Coronary artery (tissue), 2 donors: ENCODE measurements around the gene C3orf22.

Experiments used
- DNase-seq: peaks from one replicate; pipeline ENCODE4 v3.0.0-alpha.2; 2017; ENCODE audit warnings: low spot score
- H3K27ac ChIP-seq, 2 donors: fragments of 200-600 bp; sonication (generic); one replicate each; pipeline ENCODE4 v1.5.1; 2016 to 2019
- H3K4me3 ChIP-seq: fragments of 200-600 bp; sonication (generic); 2 replicates; pipeline ENCODE4 v1.5.1; 2016; ENCODE audit warnings: mild to moderate bottlenecking, moderate library complexity
- TF ChIP-seq, protein P1 (sequence below): fragments of 200-600 bp; sonication (generic); IDR thresholded peaks from one replicate; pipeline ENCODE4 v1.5.1; 2019; ENCODE audit warnings: antibody characterized with exemption

C3orf22 gene

DNA sequence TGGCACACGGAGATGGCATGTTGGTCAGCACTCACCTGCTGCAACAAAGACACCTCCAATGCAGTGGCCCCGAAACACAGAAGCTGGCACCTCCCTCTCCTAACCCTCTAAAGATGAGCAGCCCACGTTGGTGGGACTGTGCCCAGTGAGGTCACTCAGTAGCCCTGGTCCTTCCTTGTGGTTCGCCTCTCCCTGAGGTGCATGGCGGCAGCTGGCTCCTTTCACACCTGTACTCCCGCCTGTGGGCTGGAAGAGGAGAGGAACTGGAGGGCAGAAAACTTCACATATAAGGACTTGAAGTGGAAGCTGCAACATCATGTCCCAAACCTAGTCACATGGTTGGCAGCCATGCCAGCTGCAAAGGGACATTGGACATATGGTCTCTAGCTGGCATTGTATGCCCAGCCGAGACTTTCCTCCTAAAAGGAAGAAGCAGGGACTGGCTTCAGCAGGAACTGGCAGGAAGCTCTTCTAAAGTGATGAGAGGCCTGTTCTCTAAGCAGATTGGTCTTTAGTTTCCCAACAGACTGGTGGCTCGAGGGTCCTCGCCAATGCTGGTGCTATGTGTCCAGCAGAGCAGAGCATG, 10.8 kb upstream of the C3orf22 start:
- H3K27ac ChIP-seq = no peak overlapping the region
- no peak for DNase-seq

GRCh38 chr3:126568776-126569342, 10.1 kb upstream of the C3orf22 start:
- no peak overlapping the region for H3K27ac ChIP-seq
- H3K4me3 ChIP-seq = no peak overlapping the region
- TF ChIP-seq, protein P1, sequence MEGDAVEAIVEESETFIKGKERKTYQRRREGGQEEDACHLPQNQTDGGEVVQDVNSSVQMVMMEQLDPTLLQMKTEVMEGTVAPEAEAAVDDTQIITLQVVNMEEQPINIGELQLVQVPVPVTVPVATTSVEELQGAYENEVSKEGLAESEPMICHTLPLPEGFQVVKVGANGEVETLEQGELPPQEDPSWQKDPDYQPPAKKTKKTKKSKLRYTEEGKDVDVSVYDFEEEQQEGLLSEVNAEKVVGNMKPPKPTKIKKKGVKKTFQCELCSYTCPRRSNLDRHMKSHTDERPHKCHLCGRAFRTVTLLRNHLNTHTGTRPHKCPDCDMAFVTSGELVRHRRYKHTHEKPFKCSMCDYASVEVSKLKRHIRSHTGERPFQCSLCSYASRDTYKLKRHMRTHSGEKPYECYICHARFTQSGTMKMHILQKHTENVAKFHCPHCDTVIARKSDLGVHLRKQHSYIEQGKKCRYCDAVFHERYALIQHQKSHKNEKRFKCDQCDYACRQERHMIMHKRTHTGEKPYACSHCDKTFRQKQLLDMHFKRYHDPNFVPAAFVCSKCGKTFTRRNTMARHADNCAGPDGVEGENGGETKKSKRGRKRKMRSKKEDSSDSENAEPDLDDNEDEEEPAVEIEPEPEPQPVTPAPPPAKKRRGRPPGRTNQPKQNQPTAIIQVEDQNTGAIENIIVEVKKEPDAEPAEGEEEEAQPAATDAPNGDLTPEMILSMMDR = no peak
- no peak for DNase-seq

More for the DNA sequence above, 10.8 kb upstream of the C3orf22 start:
- no peak overlapping the region for H3K4me3 ChIP-seq
- TF ChIP-seq, protein P1 = no peak

DNA sequence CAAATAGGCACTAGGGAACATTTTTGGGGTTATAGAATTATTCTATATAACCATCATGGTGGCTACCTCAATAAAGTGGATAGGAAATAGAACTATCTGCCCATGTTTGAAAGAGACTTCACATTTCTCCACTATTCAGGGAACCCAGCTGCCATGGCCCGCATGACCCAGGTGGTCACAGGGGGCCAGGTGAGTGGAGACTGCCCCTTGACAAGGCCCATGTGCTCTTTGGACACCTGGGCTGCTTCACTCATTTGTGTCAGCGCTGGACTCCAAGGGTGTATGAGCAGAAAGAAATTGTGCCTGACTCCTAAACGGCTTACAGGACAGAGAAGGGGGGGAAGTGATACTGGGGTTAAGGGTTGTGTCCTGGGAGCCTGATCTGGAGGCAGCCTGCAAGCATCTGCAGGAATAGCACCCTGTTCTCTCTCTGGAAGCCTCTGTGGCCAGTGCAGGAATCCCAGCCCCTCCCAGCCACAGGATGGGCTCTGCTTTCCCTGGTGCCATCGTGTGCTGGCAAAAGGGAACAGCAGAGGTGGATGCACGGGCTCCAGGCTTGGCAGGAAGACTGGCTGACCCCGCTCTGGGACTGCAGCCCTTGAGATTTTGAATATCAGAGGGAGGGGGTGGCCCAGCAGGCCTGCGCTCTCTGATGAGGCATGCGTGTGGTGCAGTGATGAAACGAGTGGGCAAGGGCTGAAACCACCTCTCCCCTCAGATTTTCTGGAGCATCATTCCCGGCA, 9.1 kb upstream of the C3orf22 start:
- TF ChIP-seq, protein P1 = no peak
- Histone ChIP-seq H3K4me3 (no peak overlapping the region), H3K27ac (no peak overlapping the region)
- DNase-seq = no peak

DNA sequence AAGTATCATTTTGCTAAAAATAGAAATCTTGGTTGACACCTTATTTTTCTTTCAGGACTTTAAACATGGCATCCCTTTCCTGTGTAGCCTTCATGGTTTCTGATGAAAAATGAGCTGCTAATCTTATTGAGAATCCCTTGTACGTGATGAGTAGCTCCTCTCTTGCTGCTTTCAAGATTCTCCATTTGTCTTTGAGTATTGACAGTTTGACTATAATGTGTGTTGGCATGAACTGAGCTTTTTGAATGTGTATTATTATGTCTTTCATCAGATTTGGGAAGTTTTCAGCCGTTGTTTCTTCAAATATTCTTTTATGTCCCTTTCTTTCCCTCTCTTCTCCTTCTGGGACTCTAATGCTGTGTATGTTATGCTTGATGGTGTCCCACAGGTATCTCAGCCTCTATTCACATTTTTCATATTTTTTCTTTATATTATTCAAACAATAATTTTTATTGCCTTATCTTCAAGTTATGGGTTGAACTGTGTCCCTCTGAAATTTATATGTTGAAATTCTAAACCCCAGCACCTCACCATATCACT, 4.1 kb upstream of the C3orf22 start:
- no peak for DNase-seq
- Histone ChIP-seq H3K4me3 (no peak overlapping the region), H3K27ac (no peak overlapping the region)
- TF ChIP-seq, protein P1 = no peak

GRCh38 chr3:126557761-126558160, 971 bp downstream of the C3orf22 start:
- TF ChIP-seq, protein P1 = no peak
- no peak overlapping the region for H3K27ac ChIP-seq
- no peak for DNase-seq
- no peak overlapping the region for H3K4me3 ChIP-seq

DNA sequence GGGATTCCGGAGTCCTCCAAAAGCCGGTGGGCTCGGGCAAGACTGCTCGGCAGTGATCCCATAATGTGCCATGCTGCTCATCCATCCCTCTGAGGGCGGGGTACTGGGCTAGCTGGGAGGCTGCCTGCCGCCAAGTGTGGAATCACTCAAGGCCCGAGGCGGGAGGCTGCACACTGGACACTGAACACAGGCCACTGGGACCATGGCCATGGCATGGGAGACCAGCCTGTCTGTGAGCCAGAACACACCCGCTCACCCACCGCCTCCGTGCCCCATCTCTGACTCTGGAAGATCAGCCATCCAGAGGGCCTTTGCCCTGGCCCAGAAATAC, 1.4 kb downstream of the C3orf22 start:
- TF ChIP-seq, protein P1 = no peak
- peak; percentile 68 for DNase-seq
- no peak overlapping the region for H3K4me3 ChIP-seq

More for the DNA sequence above, 1.4 kb downstream of the C3orf22 start:
- no peak overlapping the region for H3K27ac ChIP-seq
